H9 (cell line): ENCODE results near the gene ZSWIM6. TPM values are rescaled to one million over a fixed set of nuclear protein-coding genes. Genes with fewer than 3 reads are reported as not detected.
"Not testable (repeated sequence)": the region's sequence is repeated elsewhere in the genome, so short reads cannot be mapped to it uniquely, and the experiment has no call there.

ENCODE experiments used
- DNase-seq: peaks from one replicate; pipeline ENCODE4 v3.0.0-alpha.2; 2017
- H2AFZ ChIP-seq: one replicate; pipeline ENCODE4 v1.6.1; 2013; ENCODE audit warnings: mild to moderate bottlenecking, low read length, control low read depth, moderate library complexity
- H2AK5ac ChIP-seq: 2 replicates; pipeline ENCODE4 v1.6.1; 2013; ENCODE audit warnings: low read length, control low read depth, mixed read lengths; ENCODE audit not compliant: insufficient read length
- H2BK120ac ChIP-seq: one replicate; pipeline ENCODE4 v1.6.1; 2013; ENCODE audit warnings: low read depth, mild to moderate bottlenecking, low read length, control low read depth, inconsistent platforms; ENCODE audit not compliant: poor library complexity, severe bottlenecking
- H2BK12ac ChIP-seq: 2 replicates; pipeline ENCODE4 v1.6.1; 2013; ENCODE audit warnings: low read length, control low read depth, mixed read lengths, low read depth; ENCODE audit not compliant: insufficient read length
- H2BK15ac ChIP-seq: 2 replicates; pipeline ENCODE4 v1.6.1; 2013; ENCODE audit warnings: low read depth, low read length, control low read depth
- H2BK20ac ChIP-seq: one replicate; pipeline ENCODE4 v1.6.1; 2013; ENCODE audit warnings: low read depth, mild to moderate bottlenecking, low read length, control low read depth, inconsistent platforms; ENCODE audit not compliant: poor library complexity, severe bottlenecking
- H2BK5ac ChIP-seq: 2 replicates; pipeline ENCODE4 v1.6.1; 2013; ENCODE audit warnings: low read length, control low read depth, mixed read lengths; ENCODE audit not compliant: insufficient read length
- H3K14ac ChIP-seq: 2 replicates; pipeline ENCODE4 v1.6.1; 2013; ENCODE audit warnings: low read length, control low read depth; ENCODE audit not compliant: insufficient read depth
- H3K18ac ChIP-seq: 2 replicates; pipeline ENCODE4 v1.6.1; 2013; ENCODE audit warnings: low read depth, mild to moderate bottlenecking, mixed read lengths, low read length, control low read depth; ENCODE audit not compliant: insufficient read length
- H3K23ac ChIP-seq: 2 replicates; pipeline ENCODE4 v1.6.1; 2013; ENCODE audit warnings: low read length, control low read depth, mixed read lengths, low read depth; ENCODE audit not compliant: insufficient read length
- H3K23me2 ChIP-seq: 2 replicates; pipeline ENCODE4 v1.6.1; 2013; ENCODE audit warnings: low read depth, mild to moderate bottlenecking, mixed read lengths, low read length, control low read depth; ENCODE audit not compliant: insufficient read length, poor library complexity, severe bottlenecking
- H3K27ac ChIP-seq: 2 replicates; pipeline ENCODE4 v1.5.1; 2013; ENCODE audit warnings: low read length, control low read depth, mixed read lengths, low read depth; ENCODE audit not compliant: insufficient read length
- H3K27me3 ChIP-seq: 2 replicates; pipeline ENCODE4 v1.6.1; 2013; ENCODE audit warnings: low read length, control low read depth, inconsistent platforms; ENCODE audit not compliant: insufficient read depth
- H3K4ac ChIP-seq: 2 replicates; pipeline ENCODE4 v1.6.1; 2013; ENCODE audit warnings: low read depth, mild to moderate bottlenecking, control low read depth, inconsistent platforms, low read length, moderate library complexity
- H3K4me1 ChIP-seq: 2 replicates; pipeline ENCODE4 v1.6.1; 2013; ENCODE audit warnings: low read length, control low read depth, inconsistent platforms; ENCODE audit not compliant: insufficient read depth
- H3K4me2 ChIP-seq: 2 replicates; pipeline ENCODE4 v1.6.1; 2013; ENCODE audit warnings: low read length, control low read depth, mixed read lengths; ENCODE audit not compliant: insufficient read length, insufficient read depth
- H3K56ac ChIP-seq: 2 replicates; pipeline ENCODE4 v1.6.1; 2013; ENCODE audit warnings: low read depth, mild to moderate bottlenecking, mixed read lengths, low read length, control low read depth; ENCODE audit not compliant: insufficient read length
- H3K79me1 ChIP-seq: 2 replicates; pipeline ENCODE4 v1.6.1; 2013; ENCODE audit warnings: low read depth, mild to moderate bottlenecking, moderate library complexity, low read length, control low read depth, inconsistent platforms; ENCODE audit not compliant: insufficient read depth, poor library complexity, severe bottlenecking
- H3K79me2 ChIP-seq: 2 replicates; pipeline ENCODE4 v1.6.1; 2013; ENCODE audit warnings: low read length, control low read depth, inconsistent platforms; ENCODE audit not compliant: insufficient read depth
- H3K9ac ChIP-seq: 2 replicates; pipeline ENCODE4 v1.6.1; 2013; ENCODE audit warnings: low read length, control low read depth, mixed read lengths; ENCODE audit not compliant: insufficient read length; ENCODE audit errors: extremely low read depth
- H3K9me3 ChIP-seq: one replicate; pipeline ENCODE4 v1.6.1; 2013; ENCODE audit warnings: low read depth, low read length, inconsistent platforms; ENCODE audit not compliant: control insufficient read depth
- H3T11ph ChIP-seq: one replicate; pipeline ENCODE4 v1.6.1; 2013; ENCODE audit warnings: mild to moderate bottlenecking, low read length, control low read depth, inconsistent platforms
- H4K20me1 ChIP-seq: one replicate; pipeline ENCODE4 v1.6.1; 2013; ENCODE audit not compliant: control insufficient read depth, insufficient read length, insufficient read depth
- H4K5ac ChIP-seq: 2 replicates; pipeline ENCODE4 v1.6.1; 2013; ENCODE audit warnings: low read depth, mild to moderate bottlenecking, mixed read lengths, low read length, control low read depth; ENCODE audit not compliant: insufficient read length
- H4K8ac ChIP-seq: replicated peaks from 2 replicates; pipeline ENCODE4 v1.6.1; 2013; ENCODE audit warnings: low read length, control low read depth, mixed read lengths, low read depth; ENCODE audit not compliant: insufficient read length
- H4K91ac ChIP-seq: 2 replicates; pipeline ENCODE4 v1.6.1; 2013; ENCODE audit warnings: low read depth, mild to moderate bottlenecking, moderate library complexity, mixed read lengths, low read length, control low read depth; ENCODE audit not compliant: insufficient read length
- H3K27ac Mint-ChIP-seq, 3 experiments: 2 replicates in 2 of 3; 3 replicates in 1 of 3; pipeline ENCODE4 v1.8.0; 2020 to 2021; ENCODE audit warnings: mixed read lengths in 3 of 3, mild to moderate bottlenecking in 1 of 3, moderate library complexity in 1 of 3
- H3K27me3 Mint-ChIP-seq: 2 replicates; pipeline ENCODE4 v1.8.0; 2021; ENCODE audit warnings: low read depth, mild to moderate bottlenecking, moderate library complexity, mixed read lengths
- H3K36me3 Mint-ChIP-seq, 3 experiments: 2 replicates in 2 of 3; 3 replicates in 1 of 3; pipeline ENCODE4 v1.8.0; 2020 to 2021; ENCODE audit warnings: low read depth in 3 of 3, mixed read lengths in 3 of 3; ENCODE audit not compliant: insufficient read depth in 1 of 3
- H3K4me1 Mint-ChIP-seq, 2 experiments: 2 replicates each; pipeline ENCODE4 v1.8.0; 2020; ENCODE audit warnings: mixed read lengths in 2 of 2
- H3K4me3 Mint-ChIP-seq, 2 experiments: 2 replicates in 1 of 2; 3 replicates in 1 of 2; pipeline ENCODE4 v1.8.0; 2020 to 2021; ENCODE audit warnings: mild to moderate bottlenecking in 2 of 2, mixed read lengths in 2 of 2, moderate library complexity in 1 of 2
- H3K9me3 Mint-ChIP-seq, 2 experiments: 2 replicates in 1 of 2; 3 replicates in 1 of 2; pipeline ENCODE4 v1.8.0; 2020; ENCODE audit warnings: mild to moderate bottlenecking in 2 of 2, mixed read lengths in 2 of 2, moderate library complexity in 1 of 2
- WGBS: extraction: QIAGEN DNeasy Blood & Tissue Kit; methylation state at CpG from one replicate; pipeline ENCODE4 v1.1.7; 2013; ENCODE audit warnings: missing lambda C conversion rate, low lambda C conversion rate, mixed read lengths; ENCODE audit not compliant: insufficient read length; ENCODE audit errors: extremely low coverage; 5-methylcytosine and 5-hydroxymethylcytosine counted together
- total RNA-seq: library from RNA; stranded (reverse); gene quantifications from 2 replicates; pipeline ENCODE4 v1.2.1, GENCODE V29; 2021
- TF ChIP-seq, protein P1 (sequence below): fragments of 200-600 bp; sonication (generic); conservative IDR thresholded peaks from 3 replicates; pipeline ENCODE4 v1.8.0; 2021; ENCODE audit warnings: antibody characterized with exemption, mild to moderate bottlenecking

The ZSWIM6 gene
- total RNA-seq, 1 experiment from 2014 or later: 11.5 TPM

DNA sequence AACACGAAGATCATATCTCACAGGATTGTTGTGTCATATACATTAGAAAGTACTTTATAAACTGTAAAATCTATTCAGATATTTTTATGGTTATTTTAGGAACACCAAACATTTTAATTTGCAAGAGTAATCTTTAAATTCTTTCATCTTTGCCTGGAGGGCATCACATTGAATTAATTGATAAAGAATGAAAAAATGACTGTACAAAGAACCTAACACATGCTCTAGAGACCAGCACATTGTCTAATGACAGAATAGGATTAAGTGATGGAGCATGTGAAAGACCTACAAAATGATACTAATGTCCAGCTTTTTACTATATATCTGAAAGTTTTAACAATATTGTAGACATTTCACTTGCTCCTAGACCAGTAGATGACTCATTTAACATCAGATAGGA is 88.0 kb downstream of the ZSWIM6 start:
- Histone ChIP-seq H3K79me2 (no peaks in the 10 kb centered on the region; the same call in 1 of the 2 replicates), H3K56ac (no peak overlapping the region), H3K4me1 (peaks cover 5% of the 10 kb centered on the region; the same call in 1 of the 2 replicates), H3T11ph (no peak overlapping the region), H2BK20ac (no peak overlapping the region), H3K23me2 (no peaks in the 10 kb centered on the region), H3K23ac (no peak overlapping the region), H2BK15ac (no peak overlapping the region), H4K5ac (no peak overlapping the region), H3K27ac (no peak overlapping the region), H3K9ac (no peak overlapping the region), H4K8ac (no peak overlapping the region), H3K4ac (no peak overlapping the region), H2AFZ (no peak overlapping the region), H4K20me1 (no peaks in the 10 kb centered on the region), H4K91ac (no peak overlapping the region), H3K4me2 (no peak overlapping the region), H3K79me1 (peaks cover 2% of the 10 kb centered on the region), H2BK5ac (no peak overlapping the region), H3K27me3 (no peaks in the 10 kb centered on the region), H2AK5ac (no peak overlapping the region), H2BK12ac (no peak overlapping the region), H3K9me3 (no peaks in the 10 kb centered on the region), H3K14ac (no peak overlapping the region), H2BK120ac (no peak overlapping the region), H3K18ac (no peak overlapping the region)
- H3K9me3 Mint-ChIP-seq: peaks cover 2 to 7% of the 10 kb centered on the region in 2 experiments; a peak in 3 of 5 replicates
- DNase-seq: no peak
- TF ChIP-seq, protein P1, sequence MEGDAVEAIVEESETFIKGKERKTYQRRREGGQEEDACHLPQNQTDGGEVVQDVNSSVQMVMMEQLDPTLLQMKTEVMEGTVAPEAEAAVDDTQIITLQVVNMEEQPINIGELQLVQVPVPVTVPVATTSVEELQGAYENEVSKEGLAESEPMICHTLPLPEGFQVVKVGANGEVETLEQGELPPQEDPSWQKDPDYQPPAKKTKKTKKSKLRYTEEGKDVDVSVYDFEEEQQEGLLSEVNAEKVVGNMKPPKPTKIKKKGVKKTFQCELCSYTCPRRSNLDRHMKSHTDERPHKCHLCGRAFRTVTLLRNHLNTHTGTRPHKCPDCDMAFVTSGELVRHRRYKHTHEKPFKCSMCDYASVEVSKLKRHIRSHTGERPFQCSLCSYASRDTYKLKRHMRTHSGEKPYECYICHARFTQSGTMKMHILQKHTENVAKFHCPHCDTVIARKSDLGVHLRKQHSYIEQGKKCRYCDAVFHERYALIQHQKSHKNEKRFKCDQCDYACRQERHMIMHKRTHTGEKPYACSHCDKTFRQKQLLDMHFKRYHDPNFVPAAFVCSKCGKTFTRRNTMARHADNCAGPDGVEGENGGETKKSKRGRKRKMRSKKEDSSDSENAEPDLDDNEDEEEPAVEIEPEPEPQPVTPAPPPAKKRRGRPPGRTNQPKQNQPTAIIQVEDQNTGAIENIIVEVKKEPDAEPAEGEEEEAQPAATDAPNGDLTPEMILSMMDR: no peak
- H3K36me3 Mint-ChIP-seq: peaks cover 6 to 8% (median 6%) of the 10 kb centered on the region in 3 experiments; a peak in 6 of 7 replicates
- no peaks in the 10 kb centered on the region for H3K27me3 Mint-ChIP-seq
- WGBS: no CpG with 5 or more reads among the region's 1 CpG
- H3K27ac Mint-ChIP-seq: 0 out of 7 replicates have a peak overlapping the region, but pooled peaks of 1 of the 3 experiments have one; percentile 5
- H3K4me3 Mint-ChIP-seq: no peak overlapping the region
- H3K4me1 Mint-ChIP-seq: peaks cover 35 to 38% of the 10 kb centered on the region in 2 experiments

- peaks cover 24 to 28% of the 10 kb centered on the region in 2 experiments for H3K4me1 Mint-ChIP-seq
- not testable (repeated sequence) for H3K79me2 ChIP-seq, H4K8ac ChIP-seq, H3K9ac ChIP-seq, H2AK5ac ChIP-seq, H3K27ac Mint-ChIP-seq, H4K91ac ChIP-seq, H3K4me1 ChIP-seq, H3K23ac ChIP-seq, H3K4ac ChIP-seq, H2BK120ac ChIP-seq, H2BK5ac ChIP-seq, H3K36me3 Mint-ChIP-seq, H3K9me3 Mint-ChIP-seq, H3K23me2 ChIP-seq, H4K5ac ChIP-seq, H3K27ac ChIP-seq, DNase-seq, H3K56ac ChIP-seq, H3K4me2 ChIP-seq, H3T11ph ChIP-seq, H3K9me3 ChIP-seq, H3K27me3 ChIP-seq, H2BK15ac ChIP-seq, H3K79me1 ChIP-seq, H4K20me1 ChIP-seq, H3K27me3 Mint-ChIP-seq, H3K14ac ChIP-seq, H3K4me3 Mint-ChIP-seq, H2AFZ ChIP-seq, H2BK12ac ChIP-seq, H3K18ac ChIP-seq, H2BK20ac ChIP-seq
These were observed 89.2 kb downstream of the ZSWIM6 start for GRCh38 chr5:61421262-61421661.
